Esophagus muscularis mucosa (tissue), 3 donors: Measurements from ENCODE around the gene ANKRD13C.

Experiments
- POLR2A ChIP-seq: fragments of 450-650 bp; IDR thresholded peaks from one replicate; pipeline ENCODE4 v1.6.1; 2017; ENCODE audit warnings: antibody characterized with exemption, moderate library complexity, mild to moderate bottlenecking, low read depth
- POLR2AphosphoS5 ChIP-seq, 2 donors: sonication (generic); formaldehyde crosslinking; IDR thresholded peaks; one replicate each; pipeline ENCODE4 v1.6.1; 2017; ENCODE audit warnings: antibody characterized with exemption in 2 of 2
- TF ChIP-seq, protein P1 (sequence below), 3 experiments: fragments of 200-600 bp in 2 of 3; fragments of 450-650 bp in 1 of 3; sonication (generic) in 2 of 3; IDR thresholded peaks; one replicate each; pipeline ENCODE4 v1.5.1; 2017 to 2019; ENCODE audit warnings: antibody characterized with exemption in 3 of 3, mild to moderate bottlenecking in 2 of 3, moderate library complexity in 1 of 3

- TF ChIP-seq POLR2A (no peak), POLR2AphosphoS5 (IDR thresholded peaks at IDR 0.05) (no peak)
- TF ChIP-seq, protein P1, sequence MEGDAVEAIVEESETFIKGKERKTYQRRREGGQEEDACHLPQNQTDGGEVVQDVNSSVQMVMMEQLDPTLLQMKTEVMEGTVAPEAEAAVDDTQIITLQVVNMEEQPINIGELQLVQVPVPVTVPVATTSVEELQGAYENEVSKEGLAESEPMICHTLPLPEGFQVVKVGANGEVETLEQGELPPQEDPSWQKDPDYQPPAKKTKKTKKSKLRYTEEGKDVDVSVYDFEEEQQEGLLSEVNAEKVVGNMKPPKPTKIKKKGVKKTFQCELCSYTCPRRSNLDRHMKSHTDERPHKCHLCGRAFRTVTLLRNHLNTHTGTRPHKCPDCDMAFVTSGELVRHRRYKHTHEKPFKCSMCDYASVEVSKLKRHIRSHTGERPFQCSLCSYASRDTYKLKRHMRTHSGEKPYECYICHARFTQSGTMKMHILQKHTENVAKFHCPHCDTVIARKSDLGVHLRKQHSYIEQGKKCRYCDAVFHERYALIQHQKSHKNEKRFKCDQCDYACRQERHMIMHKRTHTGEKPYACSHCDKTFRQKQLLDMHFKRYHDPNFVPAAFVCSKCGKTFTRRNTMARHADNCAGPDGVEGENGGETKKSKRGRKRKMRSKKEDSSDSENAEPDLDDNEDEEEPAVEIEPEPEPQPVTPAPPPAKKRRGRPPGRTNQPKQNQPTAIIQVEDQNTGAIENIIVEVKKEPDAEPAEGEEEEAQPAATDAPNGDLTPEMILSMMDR (IDR thresholded peaks at IDR 0.05) = no peak
Observed at GRCh38 chr1:70387507-70387906, 33.0 kb upstream of the ANKRD13C start.
